Stimulated activated CD4-positive, alpha-beta T cell treated with anti-CD3 and anti-CD28 coated beads, Interleukin-4, amount 100 ng/mL, for 48 hours (primary cell): ENCODE results near the gene ASMT.
"Not testable (repeated sequence)": the region's sequence is repeated elsewhere in the genome, so short reads cannot be mapped to it uniquely, and the experiment has no call there.

Source experiments
- DNase-seq, 2 donors: peaks; one replicate each; pipeline ENCODE4 v3.0.0-alpha.2; 2020; ENCODE audit warnings: low read depth in 2 of 2

Gene ASMT

DNA sequence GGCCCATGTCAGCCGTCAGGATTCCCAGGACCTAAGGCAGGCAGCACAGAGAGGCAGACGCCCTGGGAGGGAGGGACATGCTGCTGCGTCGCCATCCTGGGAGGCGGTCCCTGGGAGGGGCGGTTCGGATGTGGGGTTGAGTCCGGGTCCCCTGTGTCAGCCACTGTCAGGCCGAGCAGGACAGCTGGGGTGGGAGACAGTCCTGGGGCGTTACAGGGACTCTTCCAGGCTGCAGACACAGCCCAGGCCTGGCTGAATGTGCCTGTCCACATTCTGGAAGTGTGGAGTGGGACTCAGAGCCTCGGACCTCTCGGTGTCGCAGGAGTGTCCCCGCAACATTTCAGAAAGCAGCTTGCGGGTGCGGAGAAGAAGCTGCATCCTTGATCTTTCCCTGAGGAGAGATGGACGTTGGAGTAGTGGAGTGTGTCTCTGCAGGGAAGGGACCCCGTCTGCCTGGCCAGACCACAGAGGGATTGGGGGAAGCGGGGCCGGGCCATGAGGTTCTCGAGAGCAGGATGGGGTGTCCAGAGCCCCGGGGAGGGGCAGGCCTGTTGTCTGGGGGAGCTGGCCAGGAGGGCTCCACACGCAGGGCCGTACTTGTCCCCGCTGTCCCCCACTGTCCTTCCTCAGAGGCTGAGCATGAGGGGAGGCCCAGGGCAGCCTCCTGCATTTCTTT is 17.4 kb upstream of the ASMT start:
- DNase-seq: no peak

DNA sequence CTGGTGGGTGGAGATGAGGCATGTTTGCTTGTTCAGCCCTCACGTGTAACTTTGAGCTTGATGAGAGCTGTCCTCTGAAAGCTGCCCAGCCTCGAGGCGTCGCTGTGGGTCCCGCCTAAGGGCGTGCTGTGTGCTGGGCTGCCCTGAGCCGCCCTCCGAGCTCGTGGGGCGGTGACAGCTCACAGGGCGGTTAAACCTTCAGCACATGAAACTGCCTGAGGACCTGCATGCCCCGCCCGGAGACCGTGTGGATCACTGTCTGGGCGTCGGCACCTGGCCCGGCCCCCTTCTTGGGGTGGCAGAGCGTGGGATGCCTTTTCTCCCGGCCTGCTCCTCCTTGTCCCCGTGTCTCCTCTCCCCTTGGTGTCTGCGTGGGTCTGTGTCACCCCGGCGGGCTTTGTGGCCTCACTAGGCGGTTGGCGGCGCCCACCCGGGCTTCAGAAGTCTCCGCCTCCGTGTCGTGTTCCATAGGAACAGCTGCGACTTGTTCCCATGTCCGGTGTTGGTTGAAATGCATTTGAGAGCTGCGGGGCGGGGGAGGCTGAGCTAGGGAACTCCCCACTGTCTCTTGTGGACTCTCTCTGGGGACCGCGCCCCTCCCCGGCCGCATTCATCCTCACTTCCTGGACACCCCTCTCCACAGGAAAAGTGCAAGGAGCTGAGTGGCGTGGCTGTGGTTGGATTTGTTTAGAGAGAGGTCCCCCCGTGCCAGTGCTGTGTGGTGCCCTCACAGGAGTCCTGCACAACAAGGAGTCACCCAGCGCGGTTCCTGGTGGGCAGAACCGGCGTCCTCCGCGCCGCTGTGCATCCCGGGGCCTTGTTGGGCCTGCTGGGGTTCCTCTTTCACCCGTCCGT is 16.6 kb upstream of the ASMT start:
- DNase-seq: no peak

DNA sequence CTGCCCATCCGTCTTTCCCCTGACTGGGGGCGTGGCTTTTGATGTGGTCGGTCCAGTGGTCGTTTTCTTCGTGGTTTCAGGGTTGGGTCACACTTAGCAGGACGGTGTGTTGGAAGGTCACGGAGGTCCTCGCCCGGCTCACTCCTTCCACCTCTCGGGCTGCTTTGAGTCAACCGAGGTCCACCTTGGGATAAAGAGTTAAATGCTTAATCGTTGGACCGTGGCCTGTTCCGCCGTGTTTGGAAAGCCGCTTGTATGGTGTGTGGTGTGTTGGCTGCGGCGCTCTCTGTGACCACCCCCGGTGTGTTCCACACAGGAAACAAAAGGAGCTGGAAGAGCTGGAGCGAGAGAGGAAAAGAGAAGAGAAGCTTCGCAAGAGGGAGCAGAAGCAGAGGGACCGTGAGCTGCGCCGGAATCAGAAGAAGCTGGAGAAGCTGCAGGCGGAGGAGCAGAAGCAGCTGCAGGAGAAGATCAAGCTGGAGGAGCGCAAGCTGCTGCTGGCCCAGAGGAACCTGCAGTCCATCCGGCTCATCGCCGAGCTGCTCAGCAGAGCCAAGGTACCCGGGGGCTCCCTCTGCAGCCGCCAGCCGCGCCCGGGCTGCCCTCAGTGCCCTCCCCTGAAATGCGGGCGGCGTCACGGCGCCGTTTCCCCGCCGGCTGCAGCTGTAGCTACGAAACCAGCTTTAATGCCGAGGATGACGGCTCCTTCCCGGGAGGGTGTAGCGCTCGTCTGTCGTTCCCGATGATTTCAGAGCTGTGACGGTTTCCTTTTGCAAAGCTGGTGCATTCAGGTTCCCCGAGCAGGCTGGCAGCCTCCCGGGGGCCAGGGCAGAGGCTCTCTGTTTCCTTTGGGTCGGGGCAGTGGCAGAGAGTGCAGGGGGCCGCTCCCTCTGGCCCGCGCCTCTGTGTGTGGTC is 15.7 kb upstream of the ASMT start:
- DNase-seq: no peak

DNA sequence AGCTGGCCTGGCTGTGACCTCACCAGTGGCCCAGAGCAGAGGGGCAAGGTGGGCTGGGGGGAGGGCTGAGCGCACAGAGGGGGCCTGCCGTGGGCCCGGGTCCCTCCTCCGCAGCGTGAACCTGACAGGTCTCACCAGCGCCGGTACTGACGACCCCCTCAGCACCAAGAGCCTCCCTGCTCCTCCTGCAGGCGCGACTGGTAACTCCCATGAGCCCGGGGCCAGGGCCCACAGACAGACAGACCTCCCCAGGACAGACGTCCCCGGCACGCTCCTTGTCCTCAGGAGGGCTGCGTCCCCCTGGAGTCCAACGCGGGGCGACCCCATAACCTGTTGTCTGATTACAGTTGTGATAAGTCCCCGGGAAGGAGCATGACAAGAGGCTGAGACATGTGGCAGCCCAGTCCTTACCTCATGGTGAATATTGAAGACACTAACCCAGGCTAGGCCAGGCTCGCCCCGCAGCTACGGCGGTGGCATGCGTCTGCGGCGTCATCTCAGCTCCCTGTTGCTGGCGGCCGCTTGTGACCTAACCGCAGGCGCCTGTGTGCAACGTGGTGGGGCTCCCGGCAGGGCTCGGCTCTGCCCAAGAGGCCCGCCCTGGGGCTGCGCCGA is 15.0 kb upstream of the ASMT start:
- no peak for DNase-seq

DNA sequence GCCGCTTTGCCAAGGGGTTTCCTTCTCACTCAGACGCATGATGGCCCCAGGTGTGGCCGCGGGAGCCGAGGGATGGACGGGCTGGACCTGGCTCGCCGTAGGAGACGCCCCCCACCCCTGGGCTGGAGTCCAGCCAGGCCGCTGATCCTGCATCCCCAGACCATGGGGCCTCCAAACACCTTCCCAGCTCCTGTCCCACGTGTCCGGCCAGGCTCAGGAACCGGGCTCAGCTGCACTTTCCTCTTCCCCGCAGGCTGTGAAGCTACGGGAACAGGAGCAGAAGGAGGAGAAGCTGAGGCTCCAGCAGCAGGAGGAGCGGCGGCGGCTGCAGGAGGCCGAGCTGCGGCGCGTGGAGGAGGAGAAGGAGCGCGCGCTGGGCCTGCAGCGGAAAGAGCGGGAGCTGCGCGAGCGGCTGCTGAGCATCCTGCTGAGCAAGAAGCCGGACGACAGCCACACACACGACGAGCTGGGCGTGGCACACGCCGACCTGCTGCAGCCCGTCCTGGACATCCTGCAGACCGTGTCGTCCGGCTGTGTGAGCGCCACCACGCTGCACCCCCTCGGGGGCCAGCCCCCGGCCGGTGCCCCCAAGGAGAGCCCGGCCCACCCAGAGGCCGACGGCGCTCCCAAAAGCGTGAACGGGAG is 14.3 kb upstream of the ASMT start:
- DNase-seq: no peak

DNA sequence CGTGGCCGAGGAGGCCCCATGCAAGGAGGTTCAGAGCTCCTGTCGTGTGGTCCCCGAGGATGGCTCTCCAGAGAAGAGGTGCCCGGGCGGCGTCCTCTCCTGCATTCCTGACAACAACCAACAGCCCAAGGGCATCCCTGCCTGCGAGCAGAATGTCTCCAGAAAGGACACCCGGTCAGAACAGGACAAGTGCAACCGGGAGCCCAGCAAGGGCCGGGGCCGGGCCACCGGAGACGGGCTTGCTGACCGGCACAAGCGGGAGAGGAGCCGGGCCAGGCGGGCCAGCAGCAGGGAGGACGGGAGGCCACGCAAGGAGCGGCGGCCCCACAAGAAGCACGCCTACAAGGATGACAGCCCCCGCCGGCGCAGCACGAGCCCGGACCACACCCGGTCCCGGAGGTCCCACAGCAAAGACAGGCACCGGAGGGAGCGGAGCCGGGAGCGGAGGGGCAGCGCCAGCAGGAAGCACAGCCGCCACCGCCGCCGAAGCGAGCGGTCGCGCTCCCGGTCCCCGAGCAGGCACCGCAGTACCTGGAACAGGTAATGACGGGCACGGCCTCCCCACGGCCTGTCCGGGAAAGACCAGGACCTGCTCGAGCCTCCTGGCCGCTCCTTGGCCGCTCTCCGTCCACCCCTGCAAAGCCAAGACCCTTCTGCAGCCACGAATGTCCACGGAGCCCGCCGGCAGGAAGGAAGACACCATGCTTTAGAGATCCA is 13.7 kb upstream of the ASMT start:
- DNase-seq: no peak

DNA sequence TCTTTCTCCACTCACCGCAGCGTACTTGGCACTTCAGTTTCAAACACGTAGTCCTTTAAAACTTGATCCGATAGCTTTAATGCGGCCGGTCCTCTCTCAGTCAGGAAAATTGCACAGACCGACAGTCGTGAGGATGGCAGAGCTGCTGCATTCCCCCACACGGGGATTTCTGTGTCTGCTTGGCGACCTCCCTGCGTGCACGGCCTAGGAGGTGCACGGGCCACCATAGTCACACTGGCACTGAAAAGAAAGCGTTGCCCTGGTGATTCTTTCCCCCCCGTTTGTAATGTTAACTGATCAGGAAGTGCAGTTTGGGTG is 13.1 kb upstream of the ASMT start:
- DNase-seq: no peak

DNA sequence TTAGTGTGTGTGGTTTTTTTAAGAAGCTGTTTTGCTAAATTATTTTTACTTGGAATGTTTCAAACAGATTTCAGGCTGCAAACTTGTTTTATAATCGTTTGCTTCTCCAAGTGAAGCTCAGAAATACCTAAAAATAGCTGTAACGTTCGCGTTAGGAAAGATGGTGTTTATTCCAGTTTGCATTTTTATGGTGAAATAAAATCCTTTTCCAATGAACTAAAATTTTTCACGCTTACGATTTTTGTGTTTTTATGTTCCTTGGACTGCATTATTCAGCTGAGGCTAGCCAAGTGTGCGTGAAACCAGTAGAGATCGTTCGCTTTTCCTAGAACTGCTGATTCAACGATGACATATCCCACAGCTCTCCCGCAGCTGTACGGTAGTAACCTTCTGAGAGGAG is 12.6 kb upstream of the ASMT start:
- DNase-seq: no peak

DNA sequence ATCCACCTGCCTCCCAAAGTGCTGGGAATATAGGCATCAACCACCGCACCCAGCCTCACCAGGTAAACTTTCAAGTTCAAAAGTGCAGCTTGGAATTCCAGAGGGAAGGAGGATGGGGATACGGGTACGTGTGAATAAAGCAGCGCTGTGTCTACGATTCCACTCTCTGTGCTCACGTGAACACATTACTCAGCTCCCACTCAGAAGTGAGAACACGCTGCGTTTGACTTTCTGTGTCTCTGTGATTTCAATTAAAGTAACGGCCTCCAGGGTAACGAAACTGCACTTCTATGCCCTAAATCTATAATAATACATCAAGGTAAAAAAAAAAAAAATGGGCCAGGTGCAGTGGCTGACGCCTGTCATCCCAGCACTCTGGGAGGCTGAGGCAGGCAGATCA is 8.4 kb upstream of the ASMT start:
- no peak for DNase-seq

DNA sequence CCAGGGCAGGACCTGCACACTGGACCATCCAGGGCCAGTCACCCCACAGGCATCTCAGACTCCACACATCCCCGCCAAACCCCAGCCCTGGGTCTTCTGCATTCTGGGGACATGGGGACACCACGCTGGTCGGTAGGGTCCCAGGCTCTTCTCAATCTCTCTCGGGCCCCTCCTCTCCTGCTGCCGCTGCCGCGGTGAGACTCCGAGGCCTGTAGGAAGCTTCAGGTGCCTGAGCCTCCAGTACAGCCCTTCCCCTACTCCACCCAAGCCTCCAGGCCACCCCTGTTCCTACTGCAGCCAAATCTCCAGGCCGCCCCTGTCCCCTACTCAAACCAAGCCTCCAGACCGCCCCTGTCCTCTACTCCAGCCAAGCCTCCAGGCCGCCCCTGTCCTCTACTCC is 5.5 kb upstream of the ASMT start:
- DNase-seq: no peak

DNA sequence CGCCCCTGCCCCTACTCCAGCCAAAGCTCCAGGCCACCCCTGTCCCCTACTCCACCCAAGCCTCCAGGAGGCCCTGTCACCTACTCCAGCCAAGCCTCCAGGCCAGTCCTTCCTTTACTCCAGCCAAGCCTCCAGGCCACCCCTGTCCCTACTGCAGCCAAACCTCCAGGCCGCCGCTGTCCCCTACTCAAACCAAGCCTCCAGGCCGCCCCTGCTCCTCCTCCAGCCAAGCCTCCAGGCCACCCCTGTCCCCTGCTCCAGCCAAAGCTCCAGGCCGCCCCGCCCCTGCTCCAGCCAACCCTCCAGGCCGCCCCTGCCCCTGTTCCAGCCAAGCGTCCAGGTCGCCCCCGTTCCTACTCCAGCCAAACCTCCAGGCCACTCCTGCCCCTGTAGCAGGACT is 5.1 kb upstream of the ASMT start:
- DNase-seq: no peak

DNA sequence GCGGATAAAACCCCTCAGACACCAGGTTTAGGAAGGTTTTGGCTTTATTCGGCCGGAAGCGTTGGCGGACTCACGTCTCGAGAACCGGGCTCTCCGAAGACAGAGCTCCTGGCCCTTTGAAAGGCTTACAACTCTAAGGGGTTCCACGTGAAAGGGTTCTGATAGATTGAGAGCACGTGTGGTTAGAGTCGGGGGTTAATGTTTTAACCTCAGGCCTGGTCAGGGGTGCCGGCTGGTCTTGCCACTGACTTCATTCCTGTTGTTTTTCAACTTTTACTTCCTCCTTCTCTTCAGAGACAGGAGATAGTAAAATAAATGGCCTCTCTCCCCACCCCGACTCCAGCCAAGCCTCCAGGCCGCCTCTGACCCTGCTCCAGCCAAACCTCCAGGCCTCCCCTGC is 4.7 kb upstream of the ASMT start:
- no peak for DNase-seq

DNA sequence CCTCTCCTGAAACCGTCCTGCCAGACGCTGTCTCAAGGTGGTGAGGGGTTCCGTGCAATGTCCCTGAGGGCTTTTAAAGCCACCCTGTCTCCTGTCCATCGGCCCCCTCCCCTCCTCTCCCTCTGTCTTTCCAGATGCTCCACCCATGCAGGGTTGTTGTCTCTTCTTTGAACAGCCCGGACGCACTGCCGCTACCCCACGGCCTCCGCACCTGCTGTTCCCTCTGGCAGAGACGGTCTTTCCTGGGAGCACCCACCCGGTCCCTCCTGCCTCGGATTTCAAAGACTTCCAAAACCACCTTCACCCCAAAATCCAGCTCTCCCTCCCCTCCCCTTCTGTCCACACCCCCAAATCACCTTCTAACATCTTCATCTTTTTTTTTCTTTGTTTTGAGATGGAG is 4.1 kb upstream of the ASMT start:
- no peak for DNase-seq

DNA sequence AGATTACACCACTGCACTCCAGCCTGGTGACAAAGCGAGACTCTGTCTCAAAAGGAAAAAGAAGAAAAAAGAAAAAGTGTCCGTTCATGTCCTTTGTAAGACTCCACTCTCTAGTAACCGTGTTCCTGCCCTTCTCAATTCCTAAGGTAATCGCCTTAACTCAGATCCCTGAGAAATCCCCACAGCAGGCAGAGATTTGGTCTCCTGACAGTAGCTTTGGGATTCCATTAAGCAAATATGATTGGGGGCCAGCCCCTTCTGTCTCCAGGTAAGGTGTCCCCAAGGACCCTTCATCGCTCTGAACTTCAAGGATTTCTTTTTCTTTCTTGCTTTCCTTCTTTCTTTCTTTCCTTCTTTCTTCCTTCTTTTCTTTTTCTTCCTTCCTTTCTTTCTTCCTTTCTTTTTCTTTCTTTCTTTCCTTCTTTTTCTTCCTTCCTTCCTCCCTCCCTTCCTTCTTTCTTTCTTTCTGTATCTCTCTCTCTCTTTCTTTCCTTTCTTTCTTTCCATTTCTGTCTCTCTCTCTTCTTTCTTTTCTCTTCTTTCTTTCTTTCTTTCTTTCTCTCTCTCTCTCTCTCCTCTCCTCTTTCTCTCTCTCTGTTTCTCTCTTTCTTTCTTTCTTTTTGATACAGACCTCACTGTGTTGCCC is 2.1 kb upstream of the ASMT start:
- no peak for DNase-seq

DNA sequence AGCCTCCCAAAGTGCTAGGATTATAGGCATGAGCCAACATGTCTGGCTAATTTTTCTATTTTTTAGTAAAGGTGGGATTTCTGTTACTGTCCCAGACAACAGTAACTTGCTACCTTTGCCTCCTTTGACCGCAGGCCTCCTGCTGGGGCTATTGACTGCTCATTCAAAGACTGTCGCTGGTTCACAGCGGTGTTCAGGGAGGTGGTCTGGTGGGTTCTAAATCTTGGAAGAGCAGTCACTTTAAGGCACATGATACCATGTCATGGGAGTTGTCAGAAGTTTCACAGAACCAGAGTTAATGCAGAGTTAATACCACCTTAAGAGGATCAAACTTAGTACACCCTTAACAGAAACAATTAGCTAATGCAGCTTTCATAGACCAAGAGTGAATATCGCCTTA is 3.8 kb downstream of the ASMT start:
- DNase-seq: no peak

DNA sequence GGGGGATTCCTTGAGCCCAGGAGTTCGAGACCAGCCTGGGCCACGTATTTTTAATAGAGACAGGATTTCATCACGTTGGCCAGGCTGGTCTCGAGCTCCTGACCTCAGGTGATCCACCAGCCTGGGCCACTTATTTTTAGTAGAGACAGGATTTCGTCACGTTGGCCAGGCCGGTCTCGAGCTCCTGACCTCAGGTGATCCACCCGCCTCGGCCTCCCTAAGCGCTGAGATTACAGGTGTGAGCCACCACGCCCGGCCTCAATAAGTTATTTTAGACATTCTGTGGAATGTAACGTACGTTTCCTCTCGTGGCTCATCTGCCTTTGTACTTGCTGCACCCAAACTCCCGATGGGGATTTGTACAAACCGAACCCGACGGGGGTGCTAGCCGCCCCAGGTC is 8.8 kb downstream of the ASMT start:
- DNase-seq: no peak

DNA sequence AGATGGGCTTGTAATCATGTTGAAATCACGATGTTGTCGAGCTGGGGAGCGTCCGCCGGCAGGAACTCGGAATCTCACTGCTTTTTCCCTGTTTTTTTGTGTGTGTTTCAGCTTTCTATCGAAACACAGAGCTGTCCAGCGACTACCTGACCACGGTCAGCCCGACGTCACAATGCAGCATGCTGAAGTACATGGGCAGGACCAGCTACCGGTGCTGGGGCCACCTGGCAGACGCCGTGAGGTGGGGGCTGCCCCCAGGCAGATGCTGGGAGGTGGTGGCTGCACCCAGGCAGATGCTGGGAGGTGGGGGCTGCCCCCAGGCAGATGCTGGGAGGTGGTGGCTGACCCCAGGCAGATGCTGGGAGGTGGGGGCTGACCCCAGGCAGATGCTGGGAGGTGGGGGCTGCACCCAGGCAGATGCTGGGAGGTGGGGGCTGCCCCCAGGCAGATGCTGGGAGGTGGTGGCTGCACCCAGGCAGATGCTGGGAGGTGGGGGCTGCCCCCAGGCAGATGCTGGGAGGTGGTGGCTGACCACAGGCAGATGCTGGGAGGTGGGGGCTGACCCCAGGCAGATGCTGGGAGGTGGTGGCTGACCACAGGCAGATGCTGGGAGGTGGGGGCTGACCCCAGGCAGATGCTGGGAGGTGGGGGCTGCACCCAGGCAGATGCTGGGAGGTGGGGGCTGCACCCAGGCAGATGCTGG is 9.4 kb downstream of the ASMT start:
- not testable (repeated sequence) for DNase-seq

DNA sequence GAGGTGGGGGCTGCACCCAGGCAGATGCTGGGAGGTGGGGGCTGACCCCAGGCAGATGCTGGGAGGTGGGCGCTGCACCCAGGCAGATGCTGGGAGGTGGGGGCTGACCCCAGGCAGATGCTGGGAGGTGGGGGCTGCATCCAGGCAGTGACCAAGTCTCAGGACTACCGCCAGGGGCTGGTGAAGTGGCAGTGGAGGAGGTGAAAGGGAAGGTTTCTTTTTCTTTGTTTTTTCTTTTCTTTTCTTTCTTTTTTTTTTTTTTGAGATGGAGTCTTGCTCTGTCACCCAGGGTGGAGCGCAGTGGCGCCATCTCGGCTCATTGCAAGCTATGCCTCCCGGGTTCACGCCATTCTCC is 10.0 kb downstream of the ASMT start:
- DNase-seq: not testable (repeated sequence)

DNA sequence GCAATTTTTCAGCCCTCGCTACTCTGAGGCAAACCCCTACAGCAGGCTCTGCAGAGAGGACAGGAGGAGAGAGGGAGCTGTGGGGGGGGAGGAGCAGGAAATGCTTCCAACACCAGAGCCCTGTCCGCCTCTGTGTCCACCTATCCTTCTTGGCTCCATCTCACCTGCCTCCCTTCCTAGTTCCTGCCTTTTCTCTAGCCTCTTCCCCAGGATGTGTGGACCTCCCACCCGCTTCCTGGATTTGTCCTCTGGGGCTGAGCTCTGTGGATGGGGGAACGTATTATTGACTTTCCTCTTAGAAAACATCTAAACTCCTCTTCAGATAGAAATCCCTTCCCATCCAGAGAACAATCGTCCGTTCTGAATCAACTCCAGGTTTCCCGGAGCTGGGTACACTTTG is 14.4 kb downstream of the ASMT start:
- DNase-seq: no peak

DNA sequence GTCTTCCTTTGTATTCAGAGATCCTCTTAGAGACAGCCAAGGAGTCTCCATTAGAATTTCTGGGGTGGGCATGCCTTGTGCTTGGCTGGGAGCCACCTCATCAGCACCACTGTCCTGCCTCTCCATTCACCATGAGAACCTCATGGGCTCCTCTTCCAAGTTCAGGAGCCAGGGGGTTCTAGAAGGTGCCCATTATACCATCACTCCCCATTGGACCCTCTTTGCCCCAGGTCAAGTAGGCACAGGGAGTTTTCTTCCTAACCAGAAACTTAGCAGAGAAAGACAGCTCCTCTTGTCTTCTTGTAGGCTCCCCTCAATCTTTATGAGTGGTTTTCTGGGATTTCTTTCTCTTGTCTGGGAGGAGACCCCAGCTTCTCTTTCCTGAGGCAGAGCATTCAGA is 31.1 kb downstream of the ASMT start:
- DNase-seq: no peak
